Stimulated activated naive CD4-positive, alpha-beta T cell (primary cell): ENCODE results near the gene SLC39A11.

Experiments
- DNase-seq, 6 experiments: peaks; one replicate each; lab custom pipeline; 2025; lab: John Stamatoyannopoulos, UW

SLC39A11 gene

GRCh38 chr17:72976971-72977770, 115.3 kb downstream of the SLC39A11 start:
- DNase-seq: no peak

GRCh38 chr17:72975509-72975908, 117.0 kb downstream of the SLC39A11 start:
- DNase-seq: no peak

- no peak for DNase-seq
Observed at GRCh38 chr17:72974605-72975232, 117.8 kb downstream of the SLC39A11 start.

GRCh38 chr17:72972263-72972951, 120.1 kb downstream of the SLC39A11 start:
- DNase-seq: no peak

- no peak for DNase-seq
Observed at GRCh38 chr17:72971226-72971880, 121.1 kb downstream of the SLC39A11 start.

- DNase-seq: no peak
Observed at GRCh38 chr17:72970797-72971196, 121.7 kb downstream of the SLC39A11 start.

GRCh38 chr17:72970246-72970645, 122.2 kb downstream of the SLC39A11 start:
- DNase-seq: no peak

GRCh38 chr17:72969293-72969906, 123.1 kb downstream of the SLC39A11 start:
- DNase-seq: no peak

- no peak for DNase-seq
Observed at GRCh38 chr17:72968798-72969197, 123.7 kb downstream of the SLC39A11 start.

- no peak for DNase-seq
Observed at GRCh38 chr17:72967977-72968585, 124.4 kb downstream of the SLC39A11 start.

GRCh38 chr17:72967277-72967970, 125.1 kb downstream of the SLC39A11 start:
- no peak for DNase-seq

- no peak for DNase-seq
Observed at GRCh38 chr17:72962106-72962505, 130.4 kb downstream of the SLC39A11 start.

- DNase-seq: no peak
Observed at GRCh38 chr17:72955391-72956140, 136.9 kb downstream of the SLC39A11 start.

GRCh38 chr17:72954579-72954978, 137.9 kb downstream of the SLC39A11 start:
- no peak for DNase-seq

GRCh38 chr17:72953621-72954020, 138.9 kb downstream of the SLC39A11 start:
- no peak for DNase-seq

GRCh38 chr17:72952641-72953315, 139.7 kb downstream of the SLC39A11 start:
- DNase-seq: no peak

GRCh38 chr17:72952220-72952619, 140.3 kb downstream of the SLC39A11 start:
- no peak for DNase-seq

- DNase-seq: no peak
Observed at GRCh38 chr17:72950242-72950931, 142.1 kb downstream of the SLC39A11 start.

- DNase-seq: no peak
Observed at GRCh38 chr17:72948115-72948514, 144.4 kb downstream of the SLC39A11 start.
